ENCODE measurements around the gene BACH2.
A peak's percentile ranks its signal among the peaks of the same experiment; 100 is the strongest.

The BACH2 gene

GRCh38 chr6:89954721-89955148, 341.9 kb downstream of the BACH2 start:
- no peak for DNase-seq

- DNase-seq = peak; percentile 30
Observed at GRCh38 chr6:89952686-89953085, 344.0 kb downstream of the BACH2 start.

- peak; percentile 55 for DNase-seq
Observed at GRCh38 chr6:89952105-89952671, 344.5 kb downstream of the BACH2 start.

- DNase-seq = peak; percentile 55
Observed at GRCh38 chr6:89951574-89952104, 345.0 kb downstream of the BACH2 start.

- DNase-seq = no peak
Observed at GRCh38 chr6:89950879-89951391, 345.7 kb downstream of the BACH2 start.

GRCh38 chr6:89950446-89950845, 346.2 kb downstream of the BACH2 start:
- DNase-seq = no peak

DNA sequence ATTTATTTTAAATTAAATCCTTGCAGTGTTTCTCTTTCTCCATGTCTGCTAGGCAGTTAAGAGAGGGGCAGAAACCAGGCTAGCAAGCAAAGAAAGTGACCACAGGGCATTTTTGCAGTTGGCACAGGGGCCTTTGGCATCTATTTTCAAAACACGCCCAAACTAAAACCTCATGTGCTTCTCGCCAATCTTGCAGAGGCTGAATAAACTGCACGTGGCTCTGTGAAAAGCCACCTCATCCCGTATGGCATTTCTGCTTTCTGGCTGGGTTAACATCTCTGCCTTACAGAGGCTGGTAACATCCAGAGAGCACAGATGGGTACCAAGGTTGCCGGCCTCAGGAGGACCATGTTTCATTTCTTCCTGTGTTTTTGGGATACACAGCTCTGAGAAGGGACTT, 347.8 kb downstream of the BACH2 start:
- no peak for DNase-seq

DNA sequence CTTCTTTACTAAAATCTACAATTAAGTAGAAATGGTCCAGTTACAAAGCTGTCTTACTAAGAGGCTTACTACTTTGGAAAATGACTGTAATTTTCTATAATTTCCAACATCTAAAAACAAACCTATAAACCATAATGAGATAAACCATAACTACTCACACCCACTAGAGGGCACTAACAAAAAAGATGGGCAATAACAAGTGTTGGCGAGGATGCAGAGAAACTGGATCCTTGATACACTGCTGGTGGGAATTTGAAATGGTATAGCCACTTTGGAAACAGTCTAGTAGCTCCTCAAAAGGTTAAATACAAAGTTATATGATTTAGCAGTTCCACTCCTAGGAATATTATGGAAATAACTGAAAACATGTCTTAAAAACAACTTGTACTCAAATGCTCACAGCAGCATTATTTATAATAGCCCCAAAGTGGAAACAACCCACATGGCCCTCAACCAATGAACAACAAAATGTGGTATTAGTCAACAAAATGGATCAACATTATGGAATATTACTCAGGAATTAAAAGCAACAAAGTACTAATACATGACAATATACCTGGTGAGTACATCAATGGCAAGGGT, 351.7 kb downstream of the BACH2 start:
- no peak for DNase-seq

- no peak for DNase-seq
Observed at GRCh38 chr6:89944181-89944755, 352.4 kb downstream of the BACH2 start.

DNA sequence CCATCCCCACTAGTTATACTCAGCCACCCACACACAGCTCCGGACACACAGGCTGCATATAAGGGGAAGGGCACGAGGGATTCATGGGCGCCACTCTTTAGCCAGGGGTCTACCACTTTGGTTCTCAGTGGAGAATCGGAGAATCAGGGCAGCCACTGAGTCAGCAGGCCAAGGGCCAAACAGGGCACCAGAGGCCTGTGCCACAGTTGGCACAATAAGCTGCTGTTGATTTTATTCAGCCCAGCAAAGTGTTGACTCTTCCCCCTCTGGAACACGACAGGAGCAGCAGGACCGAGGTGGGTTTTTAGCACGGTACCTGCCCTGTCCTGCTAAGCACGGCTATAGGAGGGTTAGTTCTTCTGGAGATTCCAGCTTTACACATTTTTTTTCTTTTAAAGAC, 354.0 kb downstream of the BACH2 start:
- no peak for DNase-seq

DNA sequence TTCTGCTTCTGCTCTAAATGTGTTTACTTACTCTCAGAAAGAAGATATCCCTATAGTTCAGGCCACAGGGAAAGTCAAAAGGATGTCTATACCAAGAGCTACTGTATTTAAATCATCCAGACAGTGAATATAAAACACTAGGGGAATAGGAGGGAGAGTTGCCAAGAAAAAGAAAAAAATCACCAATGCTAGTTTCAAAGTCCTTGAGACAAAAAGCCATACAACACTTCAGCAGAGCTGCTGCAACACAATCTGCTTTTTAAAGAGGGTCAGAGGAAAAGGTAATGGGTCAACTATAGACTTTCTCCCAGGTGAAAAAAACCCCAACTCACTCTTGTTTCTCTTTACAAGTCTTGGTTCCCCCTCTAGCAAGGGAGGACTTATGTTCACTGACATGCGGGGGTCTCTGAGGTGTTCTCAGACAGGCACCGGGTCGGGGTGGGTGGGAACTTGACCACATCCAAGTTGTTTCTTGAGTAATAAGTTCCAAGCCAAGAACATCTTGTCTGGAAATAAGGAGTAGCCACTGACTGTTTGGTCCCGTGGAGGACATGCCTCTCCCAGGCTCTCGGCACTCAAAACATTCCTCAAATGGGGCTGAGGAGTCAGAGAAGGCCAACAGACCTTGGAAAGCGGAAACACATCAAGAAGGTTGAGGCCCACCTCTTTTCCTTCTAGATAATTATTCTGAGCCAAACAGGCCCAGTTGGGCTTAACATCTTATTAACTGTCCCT, 354.7 kb downstream of the BACH2 start:
- no peak for DNase-seq

DNA sequence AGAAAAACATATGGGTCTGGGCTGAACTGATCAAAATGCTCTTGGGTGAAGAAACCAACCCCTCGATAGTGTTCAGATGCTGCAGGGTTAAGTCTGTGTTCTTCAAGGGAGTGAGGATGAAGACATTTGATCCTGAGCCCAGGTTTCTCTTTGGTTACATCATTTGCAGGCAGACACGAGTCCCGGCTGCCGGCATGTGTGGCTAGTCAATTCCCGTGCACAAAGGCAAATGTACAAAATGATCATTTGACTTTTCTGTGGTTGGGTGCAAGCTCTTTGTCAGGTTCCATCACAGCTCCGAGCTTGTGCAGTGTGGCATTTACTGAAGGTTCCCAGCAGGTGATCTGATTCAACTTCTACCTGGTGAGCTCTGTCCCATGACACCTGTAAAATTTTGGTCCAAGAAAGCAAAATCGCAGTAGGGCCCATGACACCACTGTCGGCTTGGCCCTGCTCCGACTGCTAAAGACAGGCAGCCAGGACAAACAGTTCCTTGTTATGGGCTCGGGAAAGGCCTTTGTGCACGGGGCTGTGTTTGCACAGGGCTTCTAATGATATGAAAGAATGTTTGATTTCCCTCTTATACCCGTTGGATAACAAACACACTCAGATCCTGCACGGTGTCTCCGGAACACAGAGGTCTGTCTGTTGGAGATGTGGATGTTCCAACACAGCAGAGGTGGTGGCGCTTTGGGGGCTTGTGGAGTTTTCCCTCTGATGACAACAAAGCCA, 355.4 kb downstream of the BACH2 start:
- no peak for DNase-seq

DNA sequence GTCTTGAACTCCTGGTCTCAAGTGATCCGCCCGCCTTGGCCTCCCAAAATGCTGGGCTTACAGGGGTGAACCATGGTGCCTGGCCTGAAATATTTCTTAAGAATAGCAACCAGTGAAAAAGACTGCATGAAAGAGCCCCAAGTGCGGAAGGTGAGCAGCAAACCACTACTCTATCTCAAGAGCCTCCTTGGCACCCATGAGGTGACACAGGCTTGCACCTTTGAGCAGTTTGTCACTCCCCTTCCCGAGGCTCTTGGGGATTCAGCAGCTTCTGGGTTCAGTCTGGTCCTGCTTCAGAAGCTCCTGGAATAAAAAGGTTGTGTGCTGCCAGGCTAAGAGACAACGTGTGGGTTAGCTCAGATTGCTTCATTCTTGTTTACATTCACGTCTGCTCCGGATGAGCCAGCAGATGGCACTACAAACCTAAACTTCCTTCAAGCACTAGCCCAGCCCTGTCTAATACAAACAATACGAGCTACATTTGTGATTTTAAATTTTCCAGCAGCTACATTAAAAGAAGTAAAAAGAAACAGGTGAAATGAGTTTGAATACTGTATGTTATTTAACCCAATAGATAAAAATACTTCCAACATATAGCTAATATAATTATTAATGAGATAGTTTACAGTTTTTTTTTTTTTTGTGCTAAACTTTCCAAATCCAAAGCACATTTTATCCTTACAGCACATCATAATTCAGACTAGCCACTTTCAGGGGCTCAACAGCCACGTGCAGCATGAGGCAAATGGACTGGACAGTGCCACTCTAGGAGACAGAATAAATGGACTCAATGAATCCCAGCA, 356.2 kb downstream of the BACH2 start:
- DNase-seq = peak; percentile 60

GRCh38 chr6:89939144-89939543, 357.5 kb downstream of the BACH2 start:
- no peak for DNase-seq

- DNase-seq = no peak
Observed at GRCh38 chr6:89938014-89938413, 358.6 kb downstream of the BACH2 start.

GRCh38 chr6:89936177-89936576, 360.5 kb downstream of the BACH2 start:
- no peak for DNase-seq

DNA sequence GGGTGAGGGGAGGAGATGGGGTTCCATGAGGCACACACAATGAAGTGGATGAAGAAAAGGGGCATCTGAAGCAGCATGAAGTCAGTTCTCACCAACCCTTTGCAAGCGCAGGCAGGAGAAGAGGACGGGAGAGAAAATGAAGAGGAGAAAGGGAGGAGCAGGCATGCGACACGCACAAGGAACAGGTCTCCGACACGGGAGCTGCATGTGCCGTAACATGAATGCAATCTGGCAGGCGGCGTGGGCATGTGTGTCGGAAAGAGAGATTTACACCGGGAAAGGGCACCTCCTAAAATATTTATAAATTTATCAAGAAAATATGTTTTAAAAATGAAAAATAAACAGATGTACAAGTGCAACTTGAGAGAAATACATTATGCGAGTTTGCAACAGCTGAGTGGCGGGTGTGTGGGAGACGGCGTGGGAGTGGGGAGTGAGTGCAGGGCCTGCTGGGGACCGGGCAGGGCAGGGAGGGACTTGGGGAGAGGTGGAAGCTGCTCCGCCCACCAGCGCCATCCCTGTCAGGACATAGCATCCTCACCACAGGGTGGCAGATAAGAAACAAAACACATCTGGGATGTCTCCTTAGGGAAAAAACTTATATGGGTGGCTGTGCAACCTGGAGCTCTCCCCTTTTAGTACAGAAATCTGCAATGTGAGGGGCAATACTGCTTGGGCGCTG, 361.8 kb downstream of the BACH2 start:
- DNase-seq = no peak

- DNase-seq = no peak
Observed at GRCh38 chr6:89932245-89932802, 364.3 kb downstream of the BACH2 start.

- DNase-seq = no peak
Observed at GRCh38 chr6:89930789-89931188, 365.9 kb downstream of the BACH2 start.

GRCh38 chr6:89928604-89929003, 368.0 kb downstream of the BACH2 start:
- no peak for DNase-seq
